Measurements from ENCODE around the gene ZNF547. TPM values are rescaled to one million over a fixed set of nuclear protein-coding genes. Genes with fewer than 3 reads are reported as not detected.

ZNF547 gene
- total RNA-seq, 2 donors from 2014 or later, result 1.5 to 3.5 TPM

DNA sequence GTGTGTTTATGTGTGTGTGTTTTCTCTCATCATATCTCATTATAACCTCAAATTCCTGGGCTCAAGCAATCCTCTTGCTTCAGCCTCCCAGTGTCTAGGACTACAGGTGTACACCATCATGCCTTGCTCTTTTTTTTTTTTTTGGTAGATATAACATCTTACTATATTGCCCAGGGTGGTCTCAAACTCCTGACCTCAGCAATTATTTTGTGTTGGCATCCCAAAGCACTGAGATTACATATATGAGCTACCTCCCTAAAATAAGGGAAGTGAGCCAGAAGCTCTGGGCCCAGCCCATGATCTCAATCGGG is 43.5 kb upstream of the ZNF547 start:
- H3K4me3 ChIP-seq (ENCODE audit: low read length), result peak overlapping the region; percentile 91
- peaks cover 12% of the 10 kb centered on the region for H3K4me1 Mint-ChIP-seq
- peaks cover 13% of the 10 kb centered on the region for H3K36me3 Mint-ChIP-seq (ENCODE audit: low read depth)
- TF ChIP-seq, protein P1, sequence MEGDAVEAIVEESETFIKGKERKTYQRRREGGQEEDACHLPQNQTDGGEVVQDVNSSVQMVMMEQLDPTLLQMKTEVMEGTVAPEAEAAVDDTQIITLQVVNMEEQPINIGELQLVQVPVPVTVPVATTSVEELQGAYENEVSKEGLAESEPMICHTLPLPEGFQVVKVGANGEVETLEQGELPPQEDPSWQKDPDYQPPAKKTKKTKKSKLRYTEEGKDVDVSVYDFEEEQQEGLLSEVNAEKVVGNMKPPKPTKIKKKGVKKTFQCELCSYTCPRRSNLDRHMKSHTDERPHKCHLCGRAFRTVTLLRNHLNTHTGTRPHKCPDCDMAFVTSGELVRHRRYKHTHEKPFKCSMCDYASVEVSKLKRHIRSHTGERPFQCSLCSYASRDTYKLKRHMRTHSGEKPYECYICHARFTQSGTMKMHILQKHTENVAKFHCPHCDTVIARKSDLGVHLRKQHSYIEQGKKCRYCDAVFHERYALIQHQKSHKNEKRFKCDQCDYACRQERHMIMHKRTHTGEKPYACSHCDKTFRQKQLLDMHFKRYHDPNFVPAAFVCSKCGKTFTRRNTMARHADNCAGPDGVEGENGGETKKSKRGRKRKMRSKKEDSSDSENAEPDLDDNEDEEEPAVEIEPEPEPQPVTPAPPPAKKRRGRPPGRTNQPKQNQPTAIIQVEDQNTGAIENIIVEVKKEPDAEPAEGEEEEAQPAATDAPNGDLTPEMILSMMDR (conservative IDR thresholded peaks at IDR 0.05), result no peak
- WGBS, 2 experiments (ENCODE audit: insufficient coverage in 1 of 2, insufficient read length in 1 of 2), result 3% methylated on average over 1 of the region's 1 CpG; no CpG with 5 or more reads in 1 of the 2 experiments
- H3K36me3 ChIP-seq (ENCODE audit: control insufficient read depth, insufficient read depth, low read length), result peaks cover 14% of the 10 kb centered on the region
- H3K27ac Mint-ChIP-seq, result peak overlapping the region; percentile 94
- DNase-seq, result no peak
- H3K4me3 Mint-ChIP-seq, result peak overlapping the region; percentile 83
- H3K9me3 ChIP-seq (ENCODE audit: control insufficient read depth, low read length), result no peaks in the 10 kb centered on the region
- H3K9me3 Mint-ChIP-seq, result no peaks in the 10 kb centered on the region
- H3K27me3 ChIP-seq (ENCODE audit: control insufficient read depth, insufficient read depth, low read length, poor library complexity, severe bottlenecking), result peaks cover 34% of the 10 kb centered on the region
- H3K27ac ChIP-seq (ENCODE audit: low read depth, low read length), result peak overlapping the region; percentile 55
- peaks cover 36% of the 10 kb centered on the region for H3K27me3 Mint-ChIP-seq (ENCODE audit: insufficient read depth)
- H3K4me1 ChIP-seq (ENCODE audit: control insufficient read depth, insufficient read depth, low read length), result peaks cover 2% of the 10 kb centered on the region
- H3K9ac ChIP-seq (ENCODE audit: extremely low read depth, low read length, poor library complexity, severe bottlenecking), result peak overlapping the region; percentile 90

DNA sequence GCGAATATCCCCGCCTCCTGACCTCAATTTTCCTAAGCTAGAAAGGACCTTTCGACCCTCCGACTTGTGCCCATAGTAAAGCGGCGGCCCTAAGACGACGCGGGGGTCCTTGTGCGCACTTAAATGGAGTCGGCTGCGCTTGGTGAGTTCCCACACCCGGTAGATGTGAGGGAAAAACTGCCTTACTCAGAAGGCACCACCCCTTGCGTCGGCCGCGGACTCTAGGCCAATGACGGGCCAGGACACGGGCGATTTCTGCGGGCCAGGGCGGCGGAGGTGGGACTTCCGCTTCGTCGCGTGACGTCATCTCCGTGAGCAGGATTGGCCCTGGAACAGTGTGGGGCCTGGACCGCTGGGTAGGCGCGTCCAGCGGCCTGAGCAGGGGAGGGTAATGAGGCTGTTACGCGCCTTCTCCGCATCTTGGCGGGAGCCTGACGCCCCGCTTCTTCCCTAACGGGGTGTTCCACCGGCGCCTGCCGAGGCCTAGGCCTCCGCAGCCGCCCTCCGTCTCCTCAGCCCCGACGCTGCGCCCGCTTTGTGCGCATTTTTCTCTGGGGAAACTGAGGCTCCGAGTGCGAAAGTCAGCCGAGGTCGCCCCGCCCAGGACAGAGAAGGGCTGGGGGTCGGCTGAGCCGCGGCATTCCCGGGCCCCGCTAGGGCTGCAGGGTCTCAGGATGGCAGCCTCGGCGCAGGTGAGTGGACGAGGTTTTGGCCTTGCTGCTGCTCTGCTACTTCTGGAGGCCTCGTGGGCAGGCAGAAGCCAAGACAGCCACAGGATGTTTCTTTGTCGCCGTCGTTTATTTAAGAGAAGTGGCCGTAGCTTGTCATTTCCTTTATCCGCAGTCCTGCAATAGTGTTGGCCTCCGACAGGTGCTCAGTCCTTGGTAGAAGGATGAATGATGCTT is 42.9 kb upstream of the ZNF547 start, which contains the start of gene ZNF543:
Gene ZNF543 (plus strand): TSS at position 293 of the 905 bp plus-strand sequence. CDS start 382 bp downstream, at position 675.
- H3K27ac ChIP-seq (ENCODE audit: low read depth, low read length), result peak within 1 kb of the TSS; percentile 69
- H3K4me3 ChIP-seq (ENCODE audit: low read length), result peak within 1 kb of the TSS; percentile 91
- H3K4me1 ChIP-seq (ENCODE audit: control insufficient read depth, insufficient read depth, low read length), result peaks cover 2% of the 10 kb centered on the region
- Mint-ChIP-seq H3K27me3 (ENCODE audit: insufficient read depth) (peaks cover 30% of the 10 kb centered on the region), H3K9me3 (no peaks in the 10 kb centered on the region), H3K4me3 (peak within 1 kb of the TSS; percentile 83), H3K27ac (peak within 1 kb of the TSS; percentile 94), H3K4me1 (peaks cover 12% of the 10 kb centered on the region), H3K36me3 (ENCODE audit: low read depth) (peaks cover 19% of the 10 kb centered on the region)
- H3K9ac ChIP-seq (ENCODE audit: extremely low read depth, low read length, poor library complexity, severe bottlenecking), result peak within 1 kb of the TSS; percentile 90
- DNase-seq, result peak; percentile 98
- peaks cover 20% of the 10 kb centered on the region for H3K36me3 ChIP-seq (ENCODE audit: control insufficient read depth, insufficient read depth, low read length)
- 0 to 1% methylated on average over 44 to 71 of the region's 71 CpGs for WGBS, 2 experiments (ENCODE audit: insufficient coverage in 1 of 2, insufficient read length in 1 of 2)
- H3K9me3 ChIP-seq (ENCODE audit: control insufficient read depth, low read length), result no peaks in the 10 kb centered on the region
- peaks cover 28% of the 10 kb centered on the region for H3K27me3 ChIP-seq (ENCODE audit: control insufficient read depth, insufficient read depth, low read length, poor library complexity, severe bottlenecking)
- TF ChIP-seq, protein P1 (conservative IDR thresholded peaks at IDR 0.05), result peak; percentile 19

DNA sequence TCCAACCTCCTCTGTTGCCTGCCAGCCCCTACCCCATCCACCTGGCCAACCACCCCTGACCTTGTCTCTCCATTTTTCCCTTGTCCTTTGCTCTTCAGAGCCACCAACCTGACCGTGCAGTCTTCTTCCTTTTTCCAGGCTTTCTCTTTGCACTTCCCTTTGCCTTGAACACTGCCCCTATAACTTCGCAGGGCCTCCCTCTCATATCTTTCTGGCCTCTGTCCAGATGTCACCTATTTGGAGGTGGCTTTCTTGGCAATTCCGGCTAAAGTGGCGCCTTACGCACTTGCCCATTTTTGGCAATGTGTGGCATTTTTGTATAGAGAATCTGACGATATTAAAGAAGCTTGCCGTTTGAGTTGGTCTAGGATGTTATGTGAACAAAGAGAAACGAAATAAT is 42.2 kb upstream of the ZNF547 start:
- peaks cover 2% of the 10 kb centered on the region for H3K4me1 ChIP-seq (ENCODE audit: control insufficient read depth, insufficient read depth, low read length)
- H3K27me3 Mint-ChIP-seq (ENCODE audit: insufficient read depth), result peaks cover 23% of the 10 kb centered on the region
- TF ChIP-seq, protein P1 (conservative IDR thresholded peaks at IDR 0.05), result no peak
- peaks cover 26% of the 10 kb centered on the region for H3K36me3 ChIP-seq (ENCODE audit: control insufficient read depth, insufficient read depth, low read length)
- H3K27ac ChIP-seq (ENCODE audit: low read depth, low read length), result no peak overlapping the region
- peaks cover 25% of the 10 kb centered on the region for H3K36me3 Mint-ChIP-seq (ENCODE audit: low read depth)
- H3K9me3 ChIP-seq (ENCODE audit: control insufficient read depth, low read length), result no peaks in the 10 kb centered on the region
- peaks cover 21% of the 10 kb centered on the region for H3K27me3 ChIP-seq (ENCODE audit: control insufficient read depth, insufficient read depth, low read length, poor library complexity, severe bottlenecking)
- H3K4me1 Mint-ChIP-seq, result peaks cover 12% of the 10 kb centered on the region
- peak overlapping the region; percentile 94 for H3K27ac Mint-ChIP-seq
- peak overlapping the region; percentile 83 for H3K4me3 Mint-ChIP-seq
- DNase-seq, result no peak
- peak overlapping the region; percentile 91 for H3K4me3 ChIP-seq (ENCODE audit: low read length)
- H3K9ac ChIP-seq (ENCODE audit: extremely low read depth, low read length, poor library complexity, severe bottlenecking), result peak overlapping the region; percentile 90
- no peaks in the 10 kb centered on the region for H3K9me3 Mint-ChIP-seq
- 64% methylated on average over 7 to 8 of the region's 8 CpGs for WGBS, 2 experiments (ENCODE audit: insufficient coverage in 1 of 2, insufficient read length in 1 of 2)
